Epithelial cell of esophagus (primary cell): ENCODE results near the gene MRGPRX2.

Source experiments
- DNase-seq: peaks from one replicate; pipeline ENCODE4 v3.0.0; 2010; ENCODE audit warnings: low read depth
- H3K4me3 ChIP-seq: 2 replicates; pipeline ENCODE4 v1.5.1; 2011; ENCODE audit warnings: mild to moderate bottlenecking, low read length, control low read depth
- CTCF ChIP-seq: IDR thresholded peaks from 2 replicates; pipeline ENCODE4 v1.5.1; 2011; ENCODE audit warnings: low read depth, mild to moderate bottlenecking, low read length, control low read depth, inconsistent platforms; ENCODE audit not compliant: insufficient read depth; ENCODE audit errors: missing control alignments

MRGPRX2 gene

DNA sequence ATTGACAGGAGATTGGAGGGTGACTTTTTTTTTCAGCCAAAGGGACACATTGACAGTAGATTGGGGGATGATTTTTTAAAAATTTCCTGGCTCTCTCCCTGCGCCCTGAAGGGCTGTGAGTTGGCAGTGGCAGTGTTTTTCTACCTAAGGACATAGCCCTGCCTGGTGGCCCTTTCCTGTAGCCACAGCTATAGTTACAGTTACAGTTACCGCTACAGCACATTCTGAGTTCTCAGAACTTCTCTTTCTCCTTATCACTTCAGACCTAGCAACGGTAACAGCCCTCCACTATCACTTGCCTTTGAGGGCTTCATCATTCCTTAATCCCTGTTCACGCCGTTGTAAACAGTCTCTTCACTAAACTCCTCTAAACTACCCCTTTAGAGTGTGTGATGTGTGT is 684 bp downstream of the MRGPRX2 start:
- no peak for TF ChIP-seq CTCF
- DNase-seq: no peak

DNA sequence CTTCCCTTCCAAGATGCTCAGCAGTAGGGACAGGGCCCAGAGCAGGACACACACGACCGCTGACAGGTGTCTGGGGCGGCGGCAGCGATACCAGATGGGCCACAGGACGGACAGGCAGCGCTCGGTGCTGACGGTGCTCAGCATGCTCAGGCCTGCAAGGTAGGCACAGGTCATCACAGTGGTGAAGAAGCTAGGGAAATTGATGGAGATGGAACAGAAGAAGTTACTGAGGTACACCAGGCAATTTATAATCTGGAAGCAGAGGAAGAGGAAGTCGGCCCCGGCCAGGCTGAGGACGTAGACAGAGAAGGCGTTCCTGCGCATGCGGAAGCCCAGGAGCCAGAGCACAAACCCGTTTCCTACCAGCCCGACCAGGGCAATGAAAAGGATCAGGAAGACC is 4.6 kb downstream of the MRGPRX2 start:
- H3K4me3 ChIP-seq: no peak overlapping the region
- DNase-seq: no peak
- TF ChIP-seq CTCF: no peak

More for the DNA sequence above, 684 bp downstream of the MRGPRX2 start:
- no peak overlapping the region for H3K4me3 ChIP-seq

DNA sequence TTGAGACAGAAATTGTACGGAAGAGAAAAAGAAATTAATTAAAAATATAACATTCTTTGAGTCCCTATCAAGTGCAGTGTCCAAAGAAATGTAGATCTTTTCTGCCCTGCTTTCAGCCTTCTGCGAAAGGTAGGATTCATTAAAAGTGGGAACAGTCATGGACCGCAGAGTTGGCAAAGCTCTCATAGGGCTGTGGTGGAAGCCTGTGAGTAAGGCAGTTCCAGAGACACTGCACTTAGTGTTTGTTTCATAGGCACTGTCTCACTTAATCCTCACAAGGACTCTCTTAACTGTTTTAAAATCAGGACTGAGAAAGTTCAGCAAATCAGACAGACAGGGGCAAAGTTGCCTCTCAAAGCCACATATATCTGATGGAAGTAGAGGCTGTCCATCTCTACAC is 5.5 kb downstream of the MRGPRX2 start:
- no peak overlapping the region for H3K4me3 ChIP-seq
- no peak for TF ChIP-seq CTCF
- DNase-seq: no peak

GRCh38 chr11:19053909-19054308 is 6.6 kb downstream of the MRGPRX2 start:
- no peak overlapping the region for H3K4me3 ChIP-seq
- no peak for TF ChIP-seq CTCF
- DNase-seq: no peak

GRCh38 chr11:19050281-19050680 is 10.2 kb downstream of the MRGPRX2 start:
- no peak for DNase-seq
- no peak for TF ChIP-seq CTCF
- H3K4me3 ChIP-seq: no peak overlapping the region

GRCh38 chr11:19049351-19049750 is 11.2 kb downstream of the MRGPRX2 start:
- no peak for TF ChIP-seq CTCF
- DNase-seq: no peak
- H3K4me3 ChIP-seq: no peak overlapping the region

DNA sequence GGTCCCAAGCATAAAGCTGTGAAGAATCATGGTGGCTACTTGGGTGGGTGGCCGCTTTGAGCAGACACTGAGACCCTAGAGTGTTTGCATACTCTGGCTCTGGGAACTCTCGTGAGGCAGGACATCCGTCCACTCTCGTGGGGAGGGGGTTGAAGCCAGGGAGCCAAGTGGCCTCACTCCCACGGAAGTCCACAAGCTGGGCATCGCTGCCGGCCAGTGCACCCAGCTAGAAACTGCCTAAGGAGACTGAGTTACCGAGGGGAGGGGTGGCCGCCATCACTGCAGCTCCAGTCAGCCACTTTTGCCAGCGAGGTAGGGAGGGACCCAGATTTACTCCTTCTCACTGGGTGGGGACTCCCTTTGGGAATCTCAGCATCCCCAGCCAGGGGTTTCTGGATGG is 20.5 kb downstream of the MRGPRX2 start:
- no peak for DNase-seq
- TF ChIP-seq CTCF: no peak
- no peak overlapping the region for H3K4me3 ChIP-seq
